PC-3 (cell line): ENCODE data around the gene CACNA2D2. TPM values are rescaled to one million over a fixed set of nuclear protein-coding genes. Genes with fewer than 3 reads are reported as not detected.
"Not testable (repeated sequence)": the region's sequence is repeated elsewhere in the genome, so short reads cannot be mapped to it uniquely, and the experiment has no call there.

Source experiments
- ATAC-seq: fragments of 200-7000 bp; cut with Tn5 transposase; 2 replicates; pipeline ENCODE4 v1.9.1; 2020; ENCODE audit warnings: mild to moderate bottlenecking, moderate library complexity
- BruUV-seq: library from RNA; stranded (reverse); fragments of 400-500 nt; replicated peaks from 2 replicates; lab custom pipeline; 2021; lab: Mats Ljungman, UMichigan
- CTCF ChIA-PET: fragments of 300-600 bp; sonication (Branson Sonifier 250); formaldehyde crosslinking; loops from one replicate; lab custom pipeline; 2022; ENCODE audit warnings: antibody characterized with exemption; lab: Charles Lee
- POLR2A ChIA-PET: fragments of 300-600 bp; sonication (Branson Sonifier 250); formaldehyde crosslinking; loops from one replicate; lab custom pipeline; 2022; ENCODE audit warnings: antibody characterized with exemption; ENCODE audit not compliant: unreplicated experiment; lab: Charles Lee
- DNase-seq: peaks from one replicate; pipeline ENCODE4 v3.0.0-alpha.2; 2015
- H2AFZ ChIP-seq: fragments of 300-600 bp; sonication (generic); 2 replicates; pipeline ENCODE4 v1.6.0; 2016; ENCODE audit warnings: antibody characterized with exemption, low read length
- H3F3A ChIP-seq: fragments of 300-600 bp; sonication (generic); one replicate; pipeline ENCODE4 v1.6.0; 2017; ENCODE audit warnings: antibody characterized with exemption, low read length, control low read depth, mild to moderate bottlenecking; ENCODE audit not compliant: unreplicated experiment
- H3K27ac ChIP-seq: fragments of 300-600 bp; sonication (generic); 2 replicates; pipeline ENCODE4 v1.5.1; 2016; ENCODE audit warnings: mild to moderate bottlenecking, low read length
- H3K27me3 ChIP-seq: fragments of 300-600 bp; sonication (generic); 2 replicates; pipeline ENCODE4 v1.6.1; 2016; ENCODE audit warnings: low read length, mixed read lengths
- H3K36me3 ChIP-seq: fragments of 300-600 bp; sonication (generic); 2 replicates; pipeline ENCODE4 v1.6.1; 2016; ENCODE audit warnings: low read depth, mixed run types, low read length, mixed read lengths
- H3K4me1 ChIP-seq: fragments of 300-600 bp; sonication (generic); 2 replicates; pipeline ENCODE4 v1.5.1; 2016; ENCODE audit warnings: low read length; ENCODE audit not compliant: insufficient read depth
- H3K4me2 ChIP-seq: fragments of 300-600 bp; sonication (generic); 2 replicates; pipeline ENCODE4 v1.6.0; 2016; ENCODE audit warnings: low read length
- H3K4me3 ChIP-seq: fragments of 300-600 bp; sonication (generic); 2 replicates; pipeline ENCODE4 v1.5.1; 2016; ENCODE audit warnings: mild to moderate bottlenecking, low read length, mixed read lengths
- H3K79me2 ChIP-seq: fragments of 300-600 bp; sonication (generic); 2 replicates; pipeline ENCODE4 v1.6.1; 2017; ENCODE audit warnings: low read length, mixed read lengths
- H3K9ac ChIP-seq: fragments of 300-600 bp; sonication (generic); 2 replicates; pipeline ENCODE4 v1.6.0; 2016; ENCODE audit warnings: mild to moderate bottlenecking, low read length
- H3K9me2 ChIP-seq: fragments of 300-600 bp; sonication (generic); replicated peaks from 2 replicates; pipeline ENCODE4 v1.6.1; 2016; ENCODE audit warnings: mixed run types, low read length, mixed read lengths
- H3K9me3 ChIP-seq: fragments of 300-600 bp; sonication (generic); 2 replicates; pipeline ENCODE4 v1.6.1; 2016; ENCODE audit warnings: low read length, mixed read lengths
- H4K20me1 ChIP-seq: fragments of 300-600 bp; sonication (generic); 2 replicates; pipeline ENCODE4 v1.6.1; 2016; ENCODE audit warnings: low read length, mixed read lengths
- EZH2 ChIP-seq: fragments of 300-600 bp; sonication (generic); IDR thresholded peaks from one replicate; pipeline ENCODE4 v1.6.1; 2017; ENCODE audit warnings: antibody characterized with exemption, mild to moderate bottlenecking, low read length; ENCODE audit not compliant: unreplicated experiment
- EZH2phosphoT487 ChIP-seq: fragments of 300-600 bp; sonication (generic); IDR thresholded peaks from 2 replicates; pipeline ENCODE4 v1.6.1; 2018; ENCODE audit warnings: mild to moderate bottlenecking, antibody characterized with exemption, low read length, borderline replicate concordance
- intact Hi-C: fragments of 100-400 bp; cut with micrococcal nuclease; formaldehyde crosslinking; loops from 2 replicates; pipeline ENCODE4 v1.9.0; 2023
- total RNA-seq: library from RNA; depleted of rRNA; stranded (reverse); fragments of >200 nt; gene quantifications from 2 replicates; pipeline ENCODE4 v1.2.3, GENCODE V29; 2014
- TF ChIP-seq, protein P1 (sequence below): fragments of 300-600 bp; sonication (generic); conservative IDR thresholded peaks from 2 replicates; pipeline ENCODE4 v1.5.1; 2017; ENCODE audit warnings: antibody characterized with exemption, low read depth, mild to moderate bottlenecking, low read length

Gene CACNA2D2
- total RNA-seq, 1 experiment from 2014 or later: 0.44 TPM

DNA sequence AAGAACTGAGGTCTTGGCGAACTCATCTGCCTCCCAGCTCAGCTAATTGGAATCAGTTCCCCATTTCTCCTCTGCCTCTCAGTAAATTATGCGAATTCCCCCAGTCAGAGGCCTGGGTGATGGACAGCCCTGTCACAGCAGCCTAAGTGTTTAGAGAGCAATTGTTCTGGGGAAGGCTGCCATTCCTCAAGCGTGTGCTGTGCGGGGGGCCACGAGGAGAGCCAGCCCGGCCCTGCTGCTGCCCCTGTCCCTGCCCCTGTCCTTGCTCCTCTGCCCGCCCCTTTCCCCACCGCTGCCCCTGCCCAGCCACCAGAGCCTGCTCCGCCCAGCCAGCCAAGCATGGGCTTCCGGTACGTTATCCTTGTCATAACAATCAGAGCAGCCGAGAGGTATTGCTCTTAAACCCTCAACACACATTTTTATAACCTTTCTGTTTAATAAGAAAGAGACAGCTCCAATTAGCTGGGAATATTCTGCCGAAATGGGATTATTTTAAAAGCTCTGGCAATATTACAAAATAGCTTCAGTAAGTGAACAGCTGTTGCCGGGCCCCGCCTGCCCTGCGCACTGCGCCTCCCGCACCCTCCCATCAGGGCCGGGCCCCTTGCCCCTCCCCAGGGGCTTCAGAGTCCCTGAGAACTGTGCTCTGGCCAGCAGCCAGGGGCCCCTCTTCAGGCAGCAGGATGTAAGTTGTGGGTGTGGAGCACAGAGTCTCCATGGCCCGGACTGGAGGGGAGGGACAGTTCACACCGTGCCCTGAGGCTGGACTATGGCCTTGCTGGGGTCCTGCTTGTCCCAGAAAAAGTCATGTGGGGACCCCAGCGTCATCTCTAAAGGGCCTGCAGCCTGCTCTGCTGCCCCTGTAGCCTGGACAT is 12.4 kb upstream of the CACNA2D2 start:
- Histone ChIP-seq H3K4me2 (no peak overlapping the region), H3K27me3 (peaks cover 11% of the 10 kb centered on the region; the same call in 1 of the 2 replicates), H3K4me3 (no peak overlapping the region), H3K4me1 (no peaks in the 10 kb centered on the region), H3K79me2 (no peaks in the 10 kb centered on the region), H4K20me1 (no peaks in the 10 kb centered on the region), H3K36me3 (no peaks in the 10 kb centered on the region), H2AFZ (no peak overlapping the region), H3K9ac (no peak overlapping the region), H3F3A (no peaks in the 10 kb centered on the region), H3K9me2 (no peaks in the 10 kb centered on the region), H3K27ac (no peak overlapping the region), H3K9me3 (no peaks in the 10 kb centered on the region)
- no TSS peak for BruUV-seq
- ChIA-PET CTCF (no interaction called here), POLR2A (no interaction called here)
- DNase-seq: no peak
- TF ChIP-seq EZH2 (no peak), EZH2phosphoT487 (no peak)
- TF ChIP-seq, protein P1, sequence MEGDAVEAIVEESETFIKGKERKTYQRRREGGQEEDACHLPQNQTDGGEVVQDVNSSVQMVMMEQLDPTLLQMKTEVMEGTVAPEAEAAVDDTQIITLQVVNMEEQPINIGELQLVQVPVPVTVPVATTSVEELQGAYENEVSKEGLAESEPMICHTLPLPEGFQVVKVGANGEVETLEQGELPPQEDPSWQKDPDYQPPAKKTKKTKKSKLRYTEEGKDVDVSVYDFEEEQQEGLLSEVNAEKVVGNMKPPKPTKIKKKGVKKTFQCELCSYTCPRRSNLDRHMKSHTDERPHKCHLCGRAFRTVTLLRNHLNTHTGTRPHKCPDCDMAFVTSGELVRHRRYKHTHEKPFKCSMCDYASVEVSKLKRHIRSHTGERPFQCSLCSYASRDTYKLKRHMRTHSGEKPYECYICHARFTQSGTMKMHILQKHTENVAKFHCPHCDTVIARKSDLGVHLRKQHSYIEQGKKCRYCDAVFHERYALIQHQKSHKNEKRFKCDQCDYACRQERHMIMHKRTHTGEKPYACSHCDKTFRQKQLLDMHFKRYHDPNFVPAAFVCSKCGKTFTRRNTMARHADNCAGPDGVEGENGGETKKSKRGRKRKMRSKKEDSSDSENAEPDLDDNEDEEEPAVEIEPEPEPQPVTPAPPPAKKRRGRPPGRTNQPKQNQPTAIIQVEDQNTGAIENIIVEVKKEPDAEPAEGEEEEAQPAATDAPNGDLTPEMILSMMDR: no peak
- intact Hi-C loops: no loop called here
- no peak for ATAC-seq

DNA sequence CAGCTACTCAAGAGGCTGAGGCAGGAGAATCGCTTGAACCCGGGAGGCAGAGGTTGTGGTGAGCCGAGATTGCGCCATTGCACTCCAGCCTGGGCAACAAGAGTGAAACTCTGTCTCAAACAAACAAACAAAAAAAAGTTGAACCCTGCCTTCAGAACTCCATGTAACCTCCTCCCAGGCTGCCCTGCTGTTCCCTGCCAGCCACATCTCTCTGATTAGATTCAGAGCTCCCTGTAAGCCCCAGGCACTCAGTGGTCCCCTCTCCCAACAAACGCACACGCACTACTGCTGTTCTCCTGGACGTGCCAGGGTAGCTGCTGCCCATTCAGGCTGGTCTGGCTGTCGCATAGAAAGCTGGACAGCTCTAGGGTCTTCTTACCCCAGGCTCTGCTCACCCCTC is 9.5 kb upstream of the CACNA2D2 start:
- DNase-seq, CTCF ChIA-PET, H4K20me1 ChIP-seq, intact Hi-C loops, BruUV-seq, H3K4me3 ChIP-seq, ATAC-seq, H3K36me3 ChIP-seq, H3K9ac ChIP-seq, H3K4me1 ChIP-seq, H3K79me2 ChIP-seq, H3F3A ChIP-seq, H3K4me2 ChIP-seq, POLR2A ChIA-PET, H3K9me3 ChIP-seq, H3K27ac ChIP-seq, H3K9me2 ChIP-seq, H2AFZ ChIP-seq: not testable (repeated sequence)
- peaks cover 39% of the 10 kb centered on the region for H3K27me3 ChIP-seq

GRCh38 chr3:50512131-50512530 is 8.7 kb upstream of the CACNA2D2 start:
- ChIA-PET POLR2A (no interaction called here), CTCF (no interaction called here)
- H3K4me1 ChIP-seq: no peaks in the 10 kb centered on the region
- H3K9me2 ChIP-seq: no peaks in the 10 kb centered on the region
- H4K20me1 ChIP-seq: no peaks in the 10 kb centered on the region
- no peaks in the 10 kb centered on the region for H3F3A ChIP-seq
- no peak overlapping the region for H2AFZ ChIP-seq
- intact Hi-C loops: no loop called here
- DNase-seq: no peak
- no peak overlapping the region for H3K9ac ChIP-seq
- no peak for TF ChIP-seq EZH2phosphoT487
- TF ChIP-seq, protein P1: no peak
- TF ChIP-seq EZH2: no peak
- no peak overlapping the region for H3K27ac ChIP-seq
- no peaks in the 10 kb centered on the region for H3K79me2 ChIP-seq
- H3K4me2 ChIP-seq: no peak overlapping the region
- ATAC-seq: no peak
- peaks cover 42% of the 10 kb centered on the region for H3K27me3 ChIP-seq
- no TSS peak for BruUV-seq
- H3K36me3 ChIP-seq: no peaks in the 10 kb centered on the region
- no peak overlapping the region for H3K4me3 ChIP-seq
- H3K9me3 ChIP-seq: no peaks in the 10 kb centered on the region
